GM19043 (cell line): ENCODE measurements around the gene ATP5ME.
"Not testable (repeated sequence)": the region's sequence is repeated elsewhere in the genome, so short reads cannot be mapped to it uniquely, and the experiment has no call there.

Source experiments
- ATAC-seq: cut with Tn5 transposase; IDR thresholded peaks from one replicate; pipeline ENCODE4 v1.9.1; 2021; ENCODE audit warnings: low read depth; ENCODE audit not compliant: unreplicated experiment

The ATP5ME gene, protein sequence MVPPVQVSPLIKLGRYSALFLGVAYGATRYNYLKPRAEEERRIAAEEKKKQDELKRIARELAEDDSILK

DNA sequence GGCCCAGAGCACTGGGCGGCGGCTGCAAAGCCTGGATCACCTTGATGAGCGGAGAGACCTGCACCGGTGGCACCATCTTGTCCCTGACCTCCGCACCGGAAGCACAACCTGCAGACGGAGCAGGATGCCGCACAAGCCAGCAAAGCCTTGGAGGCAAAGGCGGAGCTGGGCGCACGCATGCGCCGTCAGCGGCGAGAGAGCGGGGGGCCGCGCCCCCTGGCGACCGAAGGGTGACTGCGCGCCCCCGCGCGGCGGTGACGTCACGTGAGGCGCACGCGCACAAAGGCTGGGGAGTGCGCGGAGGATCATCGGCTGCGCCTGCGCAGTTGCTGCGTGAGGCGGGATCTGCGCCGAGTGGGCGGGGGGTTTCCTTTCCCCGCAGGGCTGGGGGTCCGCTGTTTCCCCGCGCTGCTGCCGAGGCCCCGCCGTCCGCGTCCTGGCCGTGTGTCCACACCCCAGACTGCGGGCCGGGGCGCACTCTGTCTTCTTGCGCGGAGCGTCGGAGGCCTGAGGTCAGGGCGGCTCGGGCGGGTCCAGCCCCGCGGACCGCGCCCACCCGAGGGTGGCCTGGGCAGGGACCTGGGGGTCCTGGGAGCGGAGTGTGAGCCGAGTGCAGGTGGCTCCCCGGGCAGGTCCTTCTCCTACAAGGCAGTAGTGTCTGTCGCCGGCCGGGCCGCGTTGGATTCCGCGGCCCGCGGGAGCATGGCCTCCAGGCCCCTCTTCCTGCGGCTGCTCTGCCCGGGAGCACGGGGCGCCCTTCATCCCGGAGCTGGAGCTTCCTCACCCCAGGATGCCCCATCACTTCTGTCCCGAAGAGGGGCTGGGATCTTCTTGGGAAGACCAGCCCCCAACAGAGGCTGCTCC, at the start of gene ATP5ME, which contains the start of gene MYL5:
Gene ATP5ME, minus strand, starts transcription at position 105 of the 864 bp plus-strand sequence. Its CDS starts 29 bp downstream, at position 76.
Gene MYL5, plus strand, starts transcription at position 371 of the 864 bp plus-strand sequence. CDS start 3,485 bp downstream, outside the sequence.
- peak; percentile 73 for ATAC-seq

DNA sequence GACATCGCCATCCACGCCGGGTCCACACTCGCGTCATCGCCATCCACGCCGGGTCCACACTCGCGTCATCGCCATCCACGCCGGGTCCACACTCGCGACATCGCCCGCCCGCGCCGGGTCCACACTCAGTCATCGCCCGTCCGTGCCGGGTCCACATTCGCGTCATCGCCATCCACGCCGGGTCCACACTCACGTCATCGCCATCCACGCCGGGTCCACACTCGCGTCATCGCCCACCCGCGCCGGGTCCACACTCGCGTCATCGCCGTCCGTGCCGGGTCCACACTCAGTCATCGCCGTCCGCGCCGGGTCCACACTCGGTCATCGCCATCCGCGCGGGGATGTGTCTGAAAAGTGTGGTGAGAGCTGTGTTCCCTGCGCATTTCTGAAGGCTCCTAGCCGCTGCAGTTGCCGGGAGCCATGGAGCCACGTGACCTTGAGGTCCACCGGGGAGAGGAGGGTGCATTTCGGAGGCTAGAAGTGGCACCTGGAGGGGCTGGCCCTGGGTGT, 48.8 kb upstream of the ATP5ME start:
- no peak for ATAC-seq

DNA sequence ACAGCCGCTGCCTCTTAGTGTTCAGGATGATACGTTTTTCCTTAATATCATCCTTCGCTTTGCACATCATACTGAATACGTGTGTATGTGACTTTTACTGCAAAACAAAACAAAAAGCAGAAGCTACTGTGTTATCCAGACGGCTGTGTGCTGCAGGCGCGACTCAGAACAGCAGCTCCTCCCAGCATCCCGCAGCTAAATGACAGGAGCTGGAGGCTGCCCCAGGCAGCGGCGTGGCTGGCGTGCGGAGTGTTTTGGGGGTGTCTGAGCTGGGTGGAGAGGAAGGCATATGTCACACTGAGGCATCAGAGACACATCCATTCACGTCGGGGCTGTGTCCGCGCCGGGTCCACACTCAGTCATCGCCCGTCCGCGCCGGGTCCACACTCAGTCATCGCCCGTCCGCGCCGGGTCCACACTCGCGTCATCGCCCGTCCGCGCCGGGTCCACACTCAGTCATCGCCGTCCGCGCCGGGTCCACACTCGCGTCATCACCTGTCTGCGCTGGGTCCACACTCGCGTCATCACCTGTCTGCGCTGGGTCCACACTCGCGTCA, 48.2 kb upstream of the ATP5ME start:
- ATAC-seq = no peak

DNA sequence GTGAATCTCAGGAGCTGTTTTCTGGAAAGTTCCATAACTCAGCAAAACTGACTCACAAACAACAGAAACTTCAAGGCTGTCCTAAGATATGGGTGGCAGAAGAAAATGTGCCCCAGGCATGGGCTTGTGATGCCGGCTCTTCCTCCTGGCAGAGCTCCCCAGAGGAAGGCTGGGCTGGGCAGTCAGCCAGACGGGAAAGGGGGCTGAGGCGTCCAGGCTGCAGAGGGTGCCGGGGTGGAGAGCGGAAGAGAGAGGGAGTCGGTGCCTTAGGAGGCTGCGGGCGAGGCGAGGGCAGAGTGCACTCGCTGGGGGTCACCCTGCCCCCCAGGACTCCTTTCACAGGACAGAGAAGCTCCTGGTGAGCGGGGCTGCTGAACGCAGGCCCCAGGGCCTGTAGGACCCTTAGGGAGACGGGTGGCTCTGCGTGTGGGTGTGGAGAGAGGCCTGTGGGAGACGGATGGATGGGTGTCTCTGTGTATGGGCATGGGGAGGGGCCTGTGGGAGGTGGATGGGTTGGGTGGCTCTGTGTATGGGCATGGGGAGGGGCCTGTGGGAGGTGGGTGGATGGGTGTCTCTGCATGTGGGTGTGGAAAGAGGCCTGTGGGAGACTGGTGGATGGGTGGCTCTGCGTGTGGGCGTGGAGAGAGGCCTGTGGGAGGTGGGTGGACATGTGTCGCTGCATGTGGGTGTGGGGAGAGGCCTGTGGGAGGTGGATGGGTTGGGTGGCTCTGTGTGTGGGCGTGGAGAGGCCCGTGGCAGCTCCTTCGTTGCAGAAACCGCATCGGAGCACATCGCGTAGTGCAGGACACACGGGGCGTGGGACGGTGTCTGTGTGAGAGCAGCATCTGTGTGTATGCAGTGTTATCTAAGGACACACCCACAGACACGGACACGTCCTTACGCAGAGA, 47.4 kb upstream of the ATP5ME start:
- no peak for ATAC-seq

DNA sequence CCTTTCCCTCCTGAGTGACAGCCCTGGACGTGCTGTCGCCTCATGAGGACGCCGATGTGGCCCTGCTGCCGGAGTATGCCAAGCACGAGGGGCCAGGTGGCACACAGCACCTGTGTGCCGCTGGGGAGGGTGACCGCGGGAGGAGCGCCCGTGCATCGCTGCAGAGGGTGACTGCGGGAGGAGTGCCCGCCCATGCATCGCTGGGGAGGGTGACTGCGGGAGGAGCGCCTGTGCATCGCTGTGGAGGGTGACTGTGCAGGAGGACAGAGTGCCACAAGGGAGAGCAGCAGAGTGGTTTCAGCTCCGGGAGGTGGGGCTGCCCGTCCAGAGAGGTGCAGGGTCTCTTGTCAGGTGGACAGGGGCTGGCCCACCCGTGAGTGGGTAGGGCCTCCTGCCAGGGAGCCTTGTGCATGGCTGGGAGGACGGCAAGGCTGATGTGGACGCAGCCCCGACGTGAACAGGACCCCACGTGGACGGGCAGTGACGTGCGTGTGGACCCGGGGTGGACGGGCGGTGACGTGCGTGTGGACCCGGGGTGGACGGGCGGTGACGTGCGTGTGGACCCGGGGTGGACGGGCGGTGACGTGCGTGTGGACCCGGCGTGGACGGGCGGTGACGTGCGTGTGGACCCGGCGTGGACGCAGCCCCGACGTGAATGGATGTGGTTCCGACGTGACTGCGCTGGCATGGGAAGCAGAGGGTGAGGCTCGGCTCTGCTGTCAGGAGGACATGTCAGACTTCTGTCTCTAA, 46.2 kb upstream of the ATP5ME start:
- ATAC-seq = no peak

DNA sequence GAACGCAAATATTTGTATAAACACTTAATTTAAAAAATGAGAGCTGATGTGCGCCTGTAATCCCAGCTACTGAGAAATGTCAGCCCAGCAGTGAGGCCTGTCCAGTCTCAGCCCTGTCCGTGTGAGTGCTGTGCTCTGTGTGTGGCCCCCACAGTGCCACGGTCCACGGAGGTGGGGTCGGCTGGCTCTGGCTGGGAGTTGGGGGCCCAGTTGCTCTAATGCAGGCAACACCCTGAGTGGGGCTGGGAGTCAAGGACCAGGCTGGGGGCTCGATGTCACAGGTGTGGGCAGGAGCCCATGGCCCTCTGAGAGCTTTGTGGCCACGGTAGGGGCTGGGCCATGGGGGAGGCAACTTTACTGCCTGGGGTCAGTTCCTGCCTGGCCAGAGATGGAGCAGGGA, 44.4 kb upstream of the ATP5ME start:
- ATAC-seq = no peak

DNA sequence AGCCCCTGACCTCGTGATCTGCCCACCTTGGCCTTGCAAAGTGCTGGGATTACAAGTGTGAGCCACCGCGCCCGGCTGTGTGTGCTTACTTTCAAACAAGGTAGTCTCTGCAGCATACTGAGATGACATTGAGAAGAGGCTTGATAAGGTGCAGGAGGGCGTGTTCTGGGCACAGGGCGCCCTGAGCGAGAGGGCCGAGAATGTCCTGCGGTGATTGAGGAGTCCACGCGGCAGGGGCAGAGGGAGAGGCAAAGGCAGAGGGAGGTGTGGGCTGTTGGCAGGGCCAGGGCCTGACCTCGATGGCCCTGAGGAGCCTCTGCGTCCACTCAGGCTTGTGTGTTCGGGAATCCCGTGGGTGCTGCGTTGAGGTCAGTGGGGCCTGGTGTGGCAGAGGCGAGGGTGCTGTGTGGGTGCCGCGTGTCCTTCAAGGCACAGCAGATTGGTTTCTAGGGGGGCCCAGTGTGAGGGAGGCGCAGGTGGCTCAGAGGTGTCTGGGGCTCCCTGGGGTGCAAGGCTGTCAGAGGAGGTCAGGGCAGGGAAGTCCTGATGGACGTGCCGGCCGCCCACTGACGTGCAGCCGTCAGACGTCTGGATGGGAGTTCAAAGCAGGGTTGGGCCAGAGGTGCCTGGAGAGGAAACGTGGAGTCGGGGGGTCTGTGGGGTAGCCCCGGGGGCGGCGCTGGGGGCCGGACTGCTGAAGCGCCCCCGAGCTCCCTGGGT, 43.7 kb upstream of the ATP5ME start:
- no peak for ATAC-seq

DNA sequence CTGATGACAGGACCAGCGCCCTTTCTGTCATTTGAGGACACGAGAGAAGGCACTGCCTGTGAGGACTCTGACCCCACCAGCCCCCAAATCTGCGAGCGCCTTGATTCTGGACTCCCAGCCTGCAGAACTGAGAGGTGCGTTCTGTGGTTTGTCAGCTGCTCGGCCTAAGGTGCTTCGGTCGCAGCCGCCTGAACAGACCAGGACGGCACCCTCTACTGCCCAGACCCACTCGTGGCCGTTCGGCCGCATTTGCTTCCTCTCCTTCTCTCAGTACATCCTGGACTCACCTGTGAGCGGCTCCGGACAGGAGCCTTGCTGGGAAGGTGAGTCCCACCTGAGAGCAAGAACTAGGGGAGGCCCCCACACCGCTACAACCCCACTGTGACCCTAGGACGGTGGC, 40.0 kb upstream of the ATP5ME start:
- no peak for ATAC-seq

DNA sequence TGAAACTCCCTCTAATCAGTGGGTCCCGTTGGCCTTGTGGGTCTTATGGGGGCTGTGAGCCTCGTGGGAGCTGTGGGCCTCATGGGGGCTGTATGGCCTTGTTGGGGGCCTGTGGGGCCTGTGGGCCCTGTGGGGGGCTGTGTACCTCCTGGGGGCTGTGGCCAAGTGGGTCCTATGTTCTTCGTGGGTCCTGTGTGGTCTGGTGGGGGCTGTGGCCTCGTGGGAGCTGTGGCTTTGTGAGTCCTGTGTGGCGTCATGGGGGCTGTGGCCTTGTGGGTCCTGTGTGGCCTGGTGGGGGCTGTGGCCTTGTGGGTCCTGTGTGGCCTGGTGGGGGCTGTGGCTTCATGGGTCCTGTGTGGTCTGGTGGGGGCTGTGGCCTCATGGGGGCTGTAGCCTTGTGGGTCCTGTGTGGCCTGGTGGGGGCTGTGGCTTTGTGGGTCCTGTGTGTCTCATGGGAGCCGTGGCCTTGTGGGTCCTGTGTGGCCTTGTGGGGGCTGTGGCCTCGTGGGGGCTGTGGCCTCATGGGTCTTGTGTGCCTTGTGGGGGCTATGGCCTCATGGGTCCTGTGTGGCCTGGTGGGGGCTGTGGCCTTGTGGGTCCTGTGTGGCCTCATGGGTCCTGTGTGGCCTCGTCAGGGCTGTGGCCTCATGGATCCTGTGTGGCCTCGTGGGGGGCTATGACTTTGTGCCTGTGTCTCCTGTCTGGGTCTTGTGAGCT, 39.0 kb upstream of the ATP5ME start:
- ATAC-seq = no peak

DNA sequence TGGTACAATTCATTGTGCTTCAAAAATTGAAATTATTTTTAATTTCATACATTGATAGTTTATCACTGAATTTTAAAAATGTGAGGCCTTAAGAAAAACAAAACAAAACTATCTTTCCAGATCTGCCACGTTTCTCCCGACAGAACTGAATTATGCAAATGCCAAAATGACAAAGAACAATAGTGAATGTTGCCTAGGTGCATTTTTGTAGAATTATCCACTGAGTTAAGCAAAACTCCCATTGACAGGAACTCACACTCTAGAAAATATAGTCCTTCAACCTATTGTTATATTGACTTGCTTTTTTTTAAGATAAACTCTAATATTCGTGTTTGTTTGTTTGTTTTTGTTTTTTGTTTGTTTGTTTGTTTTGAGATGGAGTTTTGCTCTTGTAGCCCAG, 38.0 kb upstream of the ATP5ME start:
- no peak for ATAC-seq

DNA sequence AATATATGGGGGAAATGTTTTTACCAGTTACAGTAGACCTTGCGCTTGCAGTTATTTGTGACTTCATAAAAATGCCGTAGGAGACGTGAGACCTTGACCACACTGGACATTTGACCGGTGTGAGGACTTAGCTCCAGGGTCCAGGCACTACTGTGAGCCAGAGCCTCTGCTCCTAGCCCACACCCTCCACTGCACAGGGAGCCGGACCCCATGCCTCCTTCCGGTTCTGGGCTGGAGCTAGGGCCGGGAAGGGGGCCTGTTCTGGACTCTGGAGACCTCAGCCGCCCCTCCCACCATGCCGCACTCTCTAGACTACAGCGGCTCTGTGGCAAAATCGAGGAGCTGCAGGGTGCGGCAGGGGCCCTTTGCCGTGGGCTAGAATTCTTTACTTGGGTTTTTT, 36.8 kb upstream of the ATP5ME start:
- no peak for ATAC-seq

DNA sequence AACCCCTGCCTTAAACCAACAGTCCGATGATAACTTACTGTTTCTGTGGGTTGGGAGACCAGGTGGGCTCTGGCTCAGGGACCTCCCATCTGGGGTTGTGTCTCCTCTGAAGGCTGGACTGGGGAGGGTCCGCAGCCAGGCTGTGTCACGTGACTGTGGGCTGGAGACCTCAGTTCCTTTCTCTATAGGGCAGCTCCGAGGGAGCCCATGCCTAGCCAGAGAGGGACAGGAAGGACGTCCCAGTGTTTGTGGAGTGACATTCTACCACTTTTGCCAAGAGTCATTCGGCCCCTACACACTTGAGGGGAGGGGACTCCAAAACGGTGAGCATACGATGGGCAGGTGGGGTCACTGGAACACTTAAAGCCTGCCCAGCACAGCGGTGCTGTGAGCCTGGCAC, 36.0 kb upstream of the ATP5ME start:
- ATAC-seq = no peak

DNA sequence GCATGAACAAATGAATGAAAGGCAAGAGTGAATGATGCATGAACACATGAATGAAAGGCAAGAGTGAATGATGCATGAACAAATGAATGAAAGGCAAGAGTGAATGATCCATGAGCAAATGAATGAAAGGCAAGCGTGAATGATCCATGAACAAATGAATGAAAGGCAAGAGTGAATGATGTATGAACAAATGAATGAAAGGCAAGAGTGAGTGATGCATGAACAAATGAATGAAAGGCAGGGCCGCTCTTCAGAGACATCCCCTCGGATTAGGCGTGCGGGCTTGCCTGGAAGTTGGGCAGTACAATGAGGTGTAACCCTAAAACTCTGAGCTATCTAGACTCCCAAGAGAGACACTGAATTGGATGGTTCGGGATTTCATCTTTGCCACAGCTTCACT, 35.3 kb upstream of the ATP5ME start:
- no peak for ATAC-seq

DNA sequence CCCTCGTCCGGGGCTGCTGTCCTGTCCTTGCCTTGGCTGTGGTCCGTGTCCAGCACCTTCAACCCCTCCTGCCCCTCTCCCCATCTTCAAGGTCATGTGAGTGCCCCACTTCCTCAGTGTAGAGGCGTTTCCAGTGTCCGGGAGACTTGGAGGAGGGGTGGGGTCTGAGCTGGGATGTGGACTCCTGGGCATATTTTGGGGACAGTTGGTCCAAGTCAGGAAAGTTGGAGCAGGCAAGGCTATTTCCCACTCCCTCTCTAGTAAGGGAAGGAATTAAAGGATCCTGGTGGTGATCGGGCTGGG, 34.5 kb upstream of the ATP5ME start:
- no peak for ATAC-seq

DNA sequence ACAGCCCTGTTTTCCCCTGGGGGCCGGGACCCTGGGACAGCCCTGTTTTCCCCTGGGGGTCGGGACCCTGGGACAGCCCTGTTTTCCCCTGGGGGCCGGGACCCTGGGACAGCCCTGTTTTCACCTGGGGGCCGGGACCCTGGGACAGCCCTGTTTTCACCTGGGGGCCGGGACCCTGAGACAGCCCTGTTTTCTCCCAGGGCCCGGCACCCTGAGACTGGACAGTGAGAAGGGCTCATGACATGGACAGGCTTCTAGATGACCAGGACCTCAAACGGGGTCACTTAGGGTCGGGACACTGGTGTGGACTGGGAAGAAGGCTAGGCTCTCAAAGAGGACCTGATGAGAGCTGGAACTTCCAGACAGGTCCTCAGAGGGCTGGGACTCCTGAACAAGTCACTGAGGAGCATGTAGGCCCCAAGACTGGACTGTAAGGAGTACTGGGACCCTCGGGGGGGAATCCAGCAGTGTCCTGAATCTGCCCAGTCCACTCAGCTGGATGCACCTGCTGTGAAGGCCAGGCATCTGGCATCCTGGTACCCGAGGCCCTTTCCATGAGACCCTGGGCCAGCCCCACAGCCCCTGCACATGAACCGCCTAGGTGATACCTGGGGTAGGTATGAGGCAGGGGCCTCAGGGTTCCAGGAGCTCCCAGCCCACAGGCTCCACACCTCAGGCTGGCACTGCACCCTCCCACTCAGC, 34.0 kb upstream of the ATP5ME start:
- no peak for ATAC-seq

DNA sequence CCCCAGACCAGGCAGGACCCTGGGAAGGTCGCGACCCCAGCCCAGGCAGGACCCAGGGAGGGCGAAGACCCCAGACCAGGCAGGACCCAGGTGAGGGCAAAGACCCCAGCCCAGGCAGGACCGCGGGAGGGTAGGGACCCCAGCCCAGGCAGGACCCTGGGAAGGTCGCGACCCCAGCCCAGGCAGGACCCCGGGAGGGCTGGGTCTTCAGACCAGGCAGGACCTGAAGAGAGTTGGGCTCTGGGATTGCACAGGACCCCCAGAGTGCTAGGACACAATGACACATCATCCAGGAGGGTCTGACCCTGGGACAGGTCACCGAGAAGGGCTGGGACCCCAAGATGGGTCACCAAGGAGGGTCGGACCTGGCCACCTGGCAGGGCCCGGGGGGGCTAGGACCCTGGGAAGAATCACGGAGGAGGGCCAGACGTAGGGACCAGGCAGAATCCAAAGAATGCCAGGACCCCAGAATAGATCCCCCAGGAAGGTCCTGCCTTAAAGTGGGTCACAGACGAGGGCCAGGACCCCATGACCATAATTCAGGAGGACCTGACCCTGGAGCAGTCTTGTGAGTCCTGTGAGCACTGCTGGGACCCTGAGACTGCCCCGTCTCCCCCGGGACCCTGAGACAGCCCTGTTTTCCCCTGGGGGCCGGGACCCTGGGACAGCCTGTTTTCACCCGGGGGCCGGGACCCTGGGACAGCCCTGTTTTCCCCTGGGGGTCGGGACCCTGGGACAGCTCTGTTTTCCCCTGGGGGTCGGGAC, 32.9 kb upstream of the ATP5ME start:
- no peak for ATAC-seq

DNA sequence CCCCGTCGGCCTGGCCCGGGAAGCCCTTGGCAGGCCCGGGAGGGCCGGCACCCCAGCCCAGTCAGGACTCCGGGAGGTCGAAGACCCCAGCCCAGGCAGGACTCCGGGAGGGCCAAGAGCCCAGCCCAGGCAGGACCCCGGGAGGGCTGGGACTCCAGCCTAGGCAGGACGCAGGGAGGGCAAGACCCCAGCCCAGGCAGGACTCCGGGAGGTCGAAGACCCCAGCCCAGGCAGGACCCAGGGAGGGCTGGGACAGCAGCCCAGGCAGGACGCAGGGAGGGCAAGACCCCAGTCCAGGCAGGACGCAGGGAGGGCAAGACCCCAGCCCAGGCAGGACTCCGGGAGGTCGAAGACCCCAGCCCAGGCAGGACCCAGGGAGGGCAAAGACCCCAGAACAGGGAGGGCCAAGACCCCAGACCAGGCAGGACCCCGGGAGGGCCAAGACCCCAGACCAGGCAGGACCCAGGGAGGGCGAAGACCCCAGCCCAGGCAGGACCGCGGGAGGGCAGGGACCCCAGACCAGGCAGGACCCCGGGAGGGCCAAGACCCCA, 32.1 kb upstream of the ATP5ME start:
- not testable (repeated sequence) for ATAC-seq
